IPS-NIHi7 (cell line): ENCODE measurements around the gene TMEM61.
A peak's percentile ranks its signal among the peaks of the same experiment; 100 is the strongest.
"Not testable (repeated sequence)": the region's sequence is repeated elsewhere in the genome, so short reads cannot be mapped to it uniquely, and the experiment has no call there.

ENCODE experiments used
- DNase-seq: peaks from one replicate; pipeline ENCODE4 v3.0.0; 2012; ENCODE audit warnings: mixed read lengths; ENCODE audit errors: extremely low spot score

Gene TMEM61

DNA sequence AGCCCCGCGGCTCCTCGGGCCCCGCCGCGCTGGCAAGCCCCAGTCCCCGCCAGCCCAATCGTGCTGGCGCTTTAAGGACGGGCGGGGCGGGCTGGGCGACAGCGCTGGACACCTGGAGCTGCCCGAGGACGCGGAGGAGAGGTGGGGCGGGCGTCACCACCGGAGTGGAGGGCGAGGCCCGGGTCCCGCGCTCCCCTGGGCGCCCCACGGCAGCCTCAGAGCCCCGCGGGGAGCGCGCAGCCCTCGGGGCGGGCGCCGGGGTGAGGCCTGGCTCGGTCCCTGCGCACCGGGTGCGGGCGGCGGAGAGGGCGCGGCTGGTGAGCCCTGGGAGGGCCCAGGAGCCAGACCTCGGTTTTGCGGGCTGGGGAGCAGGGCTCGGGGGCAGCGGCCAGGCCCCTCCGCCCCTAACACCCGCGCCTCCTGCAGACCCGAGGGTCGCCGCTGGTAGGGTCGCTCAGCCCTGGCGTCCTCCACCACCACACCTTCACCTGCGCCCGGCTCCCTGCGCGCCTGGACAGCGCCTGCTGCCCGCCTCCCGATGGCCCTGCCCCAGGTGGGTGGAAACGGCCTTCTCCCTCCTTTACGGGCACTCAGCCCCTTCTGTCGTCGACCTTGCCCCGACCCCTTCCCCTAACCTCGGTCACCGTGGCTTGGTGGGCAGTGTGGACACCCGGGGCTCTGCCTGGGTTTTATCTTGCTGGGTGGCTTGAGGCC, at the start of gene TMEM61:
TMEM61 (plus strand) TSS at position 101 of the 714 bp plus-strand sequence; CDS start at position 539, 438 bp downstream.
- DNase-seq, result no peak

DNA sequence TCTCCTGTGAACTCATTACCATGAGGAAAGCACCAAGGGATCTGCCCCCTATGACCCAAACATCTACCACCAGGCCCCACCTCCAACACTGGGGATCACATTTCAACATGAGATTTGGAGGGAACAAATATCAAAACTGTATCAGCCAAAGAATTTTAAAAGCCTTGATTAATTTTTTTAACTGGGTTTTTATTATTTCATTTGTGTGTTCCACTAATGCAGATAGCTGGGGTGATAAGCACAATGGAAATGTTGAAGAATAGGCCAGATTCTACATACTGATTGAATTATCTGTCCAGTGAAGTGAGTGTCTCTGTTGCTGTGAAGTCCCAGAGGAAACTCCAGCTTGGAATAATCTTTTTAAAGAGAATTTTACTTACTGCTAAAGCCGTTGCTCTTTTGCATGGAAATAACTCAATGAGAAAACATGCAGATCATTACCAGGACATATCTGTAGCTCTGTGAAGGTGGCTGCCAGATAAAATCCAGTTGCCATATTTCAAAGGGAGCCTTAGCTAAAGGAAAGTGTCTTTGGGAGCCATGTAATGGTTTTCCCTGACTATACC, 49.1 kb upstream of the TMEM61 start:
- DNase-seq, result no peak

DNA sequence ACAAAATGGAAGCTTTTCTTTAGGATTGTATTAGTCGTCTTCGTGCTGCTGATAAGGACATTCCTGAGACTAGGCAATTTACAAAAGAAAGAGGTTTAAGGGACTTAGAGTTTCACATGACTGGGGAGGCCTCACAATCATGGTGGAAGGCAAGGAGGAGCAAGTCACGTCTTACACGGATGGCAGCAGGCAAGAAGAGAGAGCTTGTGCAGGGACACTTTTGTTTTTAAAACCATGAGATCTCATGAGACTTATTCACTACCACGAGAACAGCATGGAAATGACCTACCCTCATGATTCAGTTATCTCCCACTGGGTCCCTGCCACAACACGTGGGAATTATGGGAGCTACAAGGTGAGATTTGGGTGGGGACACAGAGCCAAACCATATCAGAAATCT, 46.3 kb upstream of the TMEM61 start:
- not testable (repeated sequence) for DNase-seq

DNA sequence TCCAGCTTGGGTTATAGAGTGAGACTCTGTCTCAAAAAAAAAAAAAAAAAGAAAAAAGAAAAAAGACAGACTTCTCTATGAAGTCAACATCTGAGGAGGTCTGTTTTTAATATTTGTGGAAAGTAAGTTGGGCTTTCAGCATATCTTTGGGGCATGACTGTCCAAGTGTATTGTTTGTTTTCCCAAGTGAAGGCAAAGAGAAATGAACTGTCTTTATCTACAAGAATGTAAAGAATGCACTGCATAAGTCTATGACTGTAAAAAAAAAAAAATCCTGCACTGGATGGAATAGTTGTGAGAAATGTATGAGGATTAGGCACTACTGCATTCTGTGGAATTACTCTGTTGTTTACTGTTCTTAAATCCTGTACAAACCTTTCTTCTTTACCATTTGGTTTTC, 45.6 kb upstream of the TMEM61 start:
- DNase-seq, result no peak

DNA sequence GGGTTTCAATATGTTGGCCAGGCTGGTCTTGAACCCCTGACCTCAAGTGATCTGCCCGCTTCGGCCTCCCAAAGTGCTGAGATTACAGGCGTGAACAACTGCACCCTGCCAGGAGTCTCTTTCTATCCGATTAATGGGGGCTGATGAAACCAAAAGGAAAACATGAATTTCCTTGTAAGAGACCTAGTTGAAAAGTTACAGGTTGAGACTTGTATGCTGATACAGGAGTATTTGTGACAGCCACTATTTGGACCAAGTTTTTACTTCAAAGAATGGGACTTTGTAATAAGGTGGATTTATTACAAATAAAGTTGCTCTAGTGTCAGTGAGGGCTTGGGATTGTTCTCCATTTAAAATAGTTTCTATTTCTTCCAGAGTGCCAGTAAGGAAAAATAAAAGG, 43.6 kb upstream of the TMEM61 start:
- DNase-seq, result no peak

DNA sequence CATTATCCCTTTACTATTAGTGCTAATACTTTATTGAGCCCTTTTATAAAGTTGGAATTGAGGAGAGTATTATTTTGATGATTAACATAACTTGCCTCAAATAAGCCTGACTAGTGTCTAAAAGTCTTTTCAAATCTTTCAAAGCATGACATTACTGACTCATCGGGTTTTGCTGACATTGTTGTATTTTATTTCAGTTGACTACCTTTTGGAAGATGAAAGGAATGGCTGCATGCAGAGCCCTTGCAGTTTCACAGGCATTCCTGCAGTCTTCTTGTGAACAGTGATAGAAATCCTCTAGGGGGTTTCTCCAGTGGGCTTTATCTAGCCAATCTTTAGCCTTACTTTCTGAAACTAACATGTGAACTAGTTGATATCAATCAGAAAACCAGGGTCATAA, 43.0 kb upstream of the TMEM61 start:
- DNase-seq, result no peak

DNA sequence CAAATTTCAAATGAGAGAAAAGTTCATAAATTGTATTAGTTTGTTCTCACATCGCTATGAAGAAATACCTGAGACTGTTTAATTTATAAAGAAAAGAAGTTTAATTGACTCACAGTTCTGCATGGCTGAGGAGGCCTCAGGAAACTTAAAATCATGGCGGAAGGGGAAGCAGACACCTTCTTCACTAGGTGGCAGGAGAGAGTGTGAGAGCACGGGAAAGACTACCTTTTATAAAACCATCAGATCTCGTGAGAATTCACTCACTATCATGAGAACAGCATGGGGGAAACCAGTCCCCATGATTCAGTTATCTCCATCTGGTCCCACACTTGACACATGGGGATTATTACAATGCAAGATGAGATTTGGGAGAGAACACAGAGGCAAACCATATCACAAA, 41.5 kb upstream of the TMEM61 start:
- DNase-seq, result not testable (repeated sequence)

DNA sequence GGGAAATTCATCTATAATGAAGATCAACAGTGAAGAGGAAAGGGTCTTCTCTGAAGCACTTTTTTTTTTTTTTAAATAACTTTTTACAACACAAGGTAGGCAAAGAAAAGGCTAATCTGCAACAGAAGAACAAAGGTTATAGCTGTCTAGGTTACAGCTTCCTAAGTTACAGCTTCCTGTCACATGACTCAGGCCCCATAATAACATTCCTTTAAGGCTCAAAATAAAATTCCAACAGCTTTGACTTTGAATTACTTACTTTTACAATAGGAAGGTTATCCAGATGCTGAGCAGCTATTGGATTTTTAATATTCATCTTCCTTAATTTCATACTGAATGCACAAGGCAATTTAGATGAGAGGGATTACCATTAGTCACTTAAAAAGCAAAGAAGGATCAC, 40.4 kb upstream of the TMEM61 start:
- no peak for DNase-seq

DNA sequence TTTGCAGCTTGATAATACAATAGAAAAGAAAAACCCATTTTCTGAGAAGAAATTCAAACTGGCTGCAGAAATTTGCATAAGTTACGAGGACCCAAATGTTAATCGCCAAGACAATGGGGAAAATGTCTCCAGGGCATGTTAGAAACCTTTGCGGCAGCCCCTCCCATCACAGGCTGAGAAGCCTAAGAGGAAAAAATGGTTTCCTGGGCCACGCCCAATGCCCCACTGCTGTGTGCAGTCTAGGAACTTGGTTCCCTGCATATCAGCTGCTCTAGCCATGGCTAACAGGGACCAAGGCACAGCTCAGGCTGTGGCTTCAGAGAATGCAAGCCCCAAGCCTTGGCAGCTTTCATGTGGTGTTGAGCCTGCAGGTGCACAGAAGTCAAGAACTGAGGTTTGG, 37.5 kb upstream of the TMEM61 start:
- DNase-seq, result no peak

DNA sequence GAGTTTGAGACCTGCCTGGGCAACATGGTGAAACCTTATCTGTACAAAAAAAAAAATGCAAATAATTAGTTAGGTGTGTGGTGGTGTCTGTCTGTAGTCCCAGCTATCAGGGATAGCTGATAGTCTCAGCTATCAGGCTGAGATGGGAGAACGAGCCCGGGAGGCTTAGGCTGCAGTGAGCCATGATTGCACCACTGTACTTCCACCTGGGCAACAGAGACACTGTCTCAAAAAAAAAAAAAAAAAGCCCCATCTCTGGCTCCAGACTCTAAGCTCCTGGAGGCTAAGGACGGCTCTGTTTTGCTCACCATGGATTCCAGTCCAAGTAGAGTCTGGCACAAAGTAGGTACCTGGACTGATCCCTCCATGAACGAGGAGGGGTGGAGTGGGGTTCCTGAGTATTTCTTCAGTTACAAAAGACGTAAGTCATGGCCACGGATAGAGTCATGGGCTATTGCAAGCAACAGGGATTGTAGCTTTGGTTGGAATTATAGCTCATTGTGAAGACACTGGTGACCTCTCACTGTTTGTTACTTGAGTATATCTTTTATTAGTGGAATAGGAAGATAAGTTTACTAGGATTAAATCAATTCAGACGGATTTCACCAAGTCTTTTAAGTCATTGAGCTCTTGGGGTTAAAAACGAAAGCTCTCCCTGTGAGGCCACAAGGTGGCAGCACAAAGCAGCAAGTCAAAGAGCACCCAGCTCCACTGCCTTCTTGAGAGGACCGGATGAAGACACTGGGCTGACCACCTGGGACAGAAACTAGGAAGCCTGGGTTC, 35.6 kb upstream of the TMEM61 start:
- DNase-seq, result peak; percentile 88

DNA sequence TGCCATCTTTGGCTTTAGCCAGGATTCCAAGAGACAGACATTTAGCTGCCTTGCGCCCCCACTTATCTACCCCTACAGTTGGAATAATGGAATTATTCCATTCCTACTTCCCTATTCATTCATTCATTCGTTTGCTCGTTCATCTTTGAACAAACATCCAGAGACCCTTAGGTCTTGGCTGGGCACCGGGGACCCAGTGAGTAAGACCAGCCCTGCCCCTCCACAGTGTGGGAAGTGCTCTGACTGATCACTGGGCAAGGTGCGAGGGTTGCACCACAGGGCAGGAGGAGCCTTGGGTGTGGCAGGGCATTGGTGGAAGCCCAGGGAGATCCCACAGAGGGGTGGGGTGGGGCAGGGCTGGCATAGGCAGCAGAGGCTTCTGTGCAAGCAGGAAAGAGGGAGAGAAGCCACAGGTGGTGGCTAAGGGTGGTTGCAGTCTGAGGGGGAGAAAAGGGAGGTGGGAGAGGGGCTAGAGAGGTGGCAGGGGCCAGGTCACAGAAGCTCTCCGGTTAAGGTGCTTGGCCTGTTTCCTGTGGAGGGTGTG, 35.0 kb upstream of the TMEM61 start:
- DNase-seq, result no peak

DNA sequence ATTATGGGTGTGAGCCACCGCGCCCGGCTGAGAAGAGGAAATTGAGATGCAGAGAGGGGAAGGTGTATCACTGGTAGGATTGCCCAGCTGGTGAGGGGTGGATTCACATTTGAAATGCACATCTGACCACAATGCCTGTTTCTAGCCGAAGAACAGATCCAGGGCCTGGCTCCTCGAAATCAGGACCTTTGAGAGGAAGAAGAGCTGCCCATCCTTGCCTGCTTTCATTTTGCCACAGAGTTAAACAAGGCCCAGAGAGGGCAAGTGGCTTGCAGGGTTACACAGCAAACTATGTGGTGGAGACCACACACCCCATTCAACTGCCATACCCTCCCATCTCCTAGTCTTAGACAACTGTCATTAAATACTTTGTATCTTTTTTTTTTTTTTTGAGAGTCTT, 32.9 kb upstream of the TMEM61 start:
- no peak for DNase-seq

DNA sequence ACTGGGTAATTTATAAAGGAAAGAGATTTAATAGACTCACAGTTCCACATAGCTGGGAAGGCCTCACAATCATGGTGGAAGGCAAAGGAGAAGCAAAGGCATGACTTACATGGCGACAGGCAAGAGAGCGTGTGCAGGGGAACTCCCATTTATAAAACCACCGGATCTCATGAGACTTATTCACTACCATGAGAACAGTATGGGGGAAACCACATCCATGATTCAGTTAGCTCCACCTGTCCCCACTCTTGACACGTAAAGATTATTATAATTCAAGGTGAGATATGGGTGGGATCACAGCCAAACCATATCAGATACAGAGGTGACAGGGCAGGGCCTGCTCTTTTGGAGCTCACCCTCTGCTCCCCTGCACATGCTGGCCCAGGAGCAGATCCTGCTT, 31.4 kb upstream of the TMEM61 start:
- no peak for DNase-seq

DNA sequence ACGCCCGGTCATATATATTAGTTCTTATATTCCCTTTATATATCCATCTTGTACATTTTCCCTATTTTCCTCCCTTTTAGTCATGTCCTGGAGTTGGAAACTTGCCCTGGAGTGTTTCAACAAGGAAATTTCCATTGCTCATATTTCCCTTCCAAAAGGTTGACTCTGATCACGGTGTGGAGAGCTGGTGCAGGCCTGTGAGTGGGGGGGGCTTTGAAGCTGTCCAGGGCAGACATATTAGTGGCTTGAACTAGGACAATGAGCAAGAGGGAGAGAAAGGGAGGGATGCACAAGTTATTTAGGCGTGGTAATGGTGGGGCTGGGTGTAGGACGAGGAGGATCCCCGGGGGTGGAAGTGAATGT, 30.4 kb upstream of the TMEM61 start:
- no peak for DNase-seq

DNA sequence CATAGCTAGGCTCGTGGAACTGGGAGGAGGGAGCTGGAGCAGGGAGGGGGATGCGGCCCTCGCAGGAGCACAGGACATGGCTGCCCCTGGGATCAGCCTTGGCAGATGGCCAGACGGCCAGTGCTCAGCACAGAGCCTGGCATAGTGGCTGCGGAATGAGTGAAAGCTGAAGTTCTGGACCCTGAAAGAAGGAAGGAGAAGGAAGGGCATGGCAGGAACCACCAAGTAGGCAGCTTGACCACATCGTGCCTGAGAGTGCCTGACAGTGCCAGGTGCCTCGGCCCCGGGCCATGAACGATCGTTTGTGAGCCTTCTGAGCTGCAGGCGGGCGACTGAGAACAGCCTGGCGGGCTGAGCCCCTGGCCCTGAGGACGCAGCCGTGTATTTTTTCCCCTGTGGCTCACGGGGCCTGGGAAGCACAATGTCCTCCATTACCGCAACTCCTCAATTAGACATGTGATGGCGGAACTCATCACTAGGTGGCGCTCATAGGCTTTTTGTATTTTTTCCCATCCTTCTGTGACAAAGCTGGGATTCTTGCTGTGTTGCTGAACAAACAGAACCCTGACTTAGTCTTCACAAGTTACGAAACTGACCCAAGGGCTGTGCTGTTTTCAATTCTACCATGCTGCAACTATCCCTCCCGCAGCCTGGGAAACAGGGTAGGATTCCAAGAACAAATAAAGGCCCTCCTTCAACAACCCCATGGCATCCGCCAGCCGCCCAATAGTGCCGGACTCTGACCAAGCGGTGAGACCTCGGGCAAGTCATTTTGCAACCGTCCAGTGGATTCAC, 29.9 kb upstream of the TMEM61 start:
- DNase-seq, result peak; percentile 83

DNA sequence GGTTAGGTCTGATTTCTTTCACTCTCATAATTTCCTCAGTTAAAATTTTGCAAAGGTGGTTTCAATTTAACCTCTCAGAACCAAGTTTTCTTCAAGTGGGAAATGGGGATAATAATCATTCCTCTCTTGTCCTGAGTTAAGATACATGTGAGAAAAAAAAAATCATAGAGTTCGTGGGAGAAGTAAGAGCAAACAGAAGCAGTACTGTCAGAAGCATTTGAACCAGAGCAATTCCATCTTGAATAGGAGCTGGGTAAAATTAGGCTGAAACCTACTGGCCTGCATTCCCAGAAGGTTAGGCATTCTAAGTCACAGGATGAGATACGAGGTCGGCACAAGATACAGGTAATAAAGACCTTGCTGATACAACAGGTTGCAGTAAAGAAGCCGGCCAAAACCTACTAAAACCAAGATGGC, 28.6 kb upstream of the TMEM61 start:
- DNase-seq, result no peak

DNA sequence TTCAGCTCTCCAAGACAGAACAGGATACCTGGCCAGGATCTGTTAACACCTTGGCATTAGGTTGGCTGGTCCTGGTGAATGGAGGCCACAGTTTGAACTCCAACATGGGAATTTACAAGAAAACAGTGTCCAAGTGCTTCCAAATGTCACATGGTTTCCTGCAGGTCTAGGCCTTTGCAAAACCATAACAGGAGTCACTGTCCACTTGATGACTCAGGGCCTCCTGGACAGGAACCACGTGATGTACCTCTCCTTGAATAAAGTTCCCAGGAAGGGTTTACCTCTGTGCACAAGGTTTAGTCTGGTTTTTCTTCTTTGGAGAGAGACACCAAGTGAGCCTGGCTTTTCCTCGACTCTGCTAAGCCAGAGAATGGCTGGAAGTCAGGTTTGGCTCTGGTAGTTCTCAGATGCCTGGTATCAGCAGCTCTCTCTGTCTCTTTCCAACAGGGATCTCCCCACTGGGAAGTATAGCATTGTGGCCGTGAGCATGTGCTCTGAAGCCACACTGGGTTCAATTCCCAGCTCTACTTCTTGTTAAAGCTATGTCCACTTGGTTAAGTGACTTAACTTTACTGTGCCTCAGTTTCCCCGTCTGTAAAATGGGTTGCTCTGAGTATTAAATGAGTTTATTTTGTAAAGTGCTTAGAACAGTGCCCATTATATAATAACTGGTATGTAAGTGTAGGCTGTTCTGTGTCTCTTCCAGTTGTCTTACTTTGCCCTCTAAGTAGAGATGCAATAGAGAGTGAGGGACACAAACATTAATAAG, 27.3 kb upstream of the TMEM61 start:
- DNase-seq, result no peak

DNA sequence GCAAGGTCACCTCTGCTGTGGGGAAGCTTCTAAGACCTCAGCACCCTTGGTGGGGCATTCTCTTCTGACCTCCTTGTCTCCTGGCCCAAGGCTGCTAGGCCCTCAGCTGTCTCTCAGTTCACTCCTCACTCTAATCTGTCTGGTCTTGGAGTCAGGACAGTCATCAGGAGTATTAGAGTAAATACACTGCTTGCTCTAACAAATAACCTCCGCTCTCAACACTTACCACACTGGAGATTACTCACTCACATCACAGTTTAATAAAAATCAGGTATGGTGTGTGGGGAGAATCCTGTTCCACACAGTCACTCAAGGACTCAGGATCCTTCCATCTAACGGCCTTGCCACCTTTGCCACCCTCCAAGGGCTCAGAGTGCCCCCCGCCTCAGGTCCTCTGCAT, 26.6 kb upstream of the TMEM61 start:
- no peak for DNase-seq

DNA sequence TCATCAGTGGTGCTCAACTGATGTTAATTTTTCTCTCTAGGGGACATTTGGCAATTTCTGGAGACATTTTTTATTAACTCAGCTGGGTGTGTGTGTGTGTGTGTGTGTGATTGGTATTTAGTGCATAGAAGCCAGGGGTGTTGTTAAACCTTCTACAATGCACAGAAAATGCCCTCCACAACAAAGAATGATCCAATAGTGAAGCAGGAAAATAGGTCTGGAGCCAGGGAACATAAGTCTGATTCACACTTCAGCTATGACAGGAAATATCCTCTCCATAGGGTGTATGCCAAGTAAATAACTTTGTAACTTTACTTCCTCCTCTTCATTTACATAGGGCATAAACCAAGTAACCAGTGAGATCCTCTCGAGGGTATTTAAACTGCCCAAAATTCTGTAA, 25.1 kb upstream of the TMEM61 start:
- no peak for DNase-seq

DNA sequence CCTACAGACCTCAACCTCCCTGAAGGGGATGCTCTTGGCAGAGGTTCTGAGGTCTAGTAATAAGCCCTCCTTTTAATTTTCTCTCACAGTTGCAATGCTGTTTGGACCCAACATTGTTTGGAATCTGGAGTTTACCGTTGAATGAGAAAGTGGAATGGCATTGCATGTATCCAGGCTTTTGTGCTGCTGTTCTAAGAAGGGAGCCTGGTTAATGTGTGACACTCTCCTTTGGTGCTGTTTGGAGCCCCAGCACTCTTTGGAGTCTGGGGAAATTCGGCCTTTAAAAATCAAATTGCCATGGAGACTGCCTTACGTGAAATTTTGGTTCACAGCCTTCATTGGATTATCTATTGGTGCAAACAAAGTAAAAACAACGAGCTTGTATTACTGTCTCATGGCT, 23.7 kb upstream of the TMEM61 start:
- no peak for DNase-seq

DNA sequence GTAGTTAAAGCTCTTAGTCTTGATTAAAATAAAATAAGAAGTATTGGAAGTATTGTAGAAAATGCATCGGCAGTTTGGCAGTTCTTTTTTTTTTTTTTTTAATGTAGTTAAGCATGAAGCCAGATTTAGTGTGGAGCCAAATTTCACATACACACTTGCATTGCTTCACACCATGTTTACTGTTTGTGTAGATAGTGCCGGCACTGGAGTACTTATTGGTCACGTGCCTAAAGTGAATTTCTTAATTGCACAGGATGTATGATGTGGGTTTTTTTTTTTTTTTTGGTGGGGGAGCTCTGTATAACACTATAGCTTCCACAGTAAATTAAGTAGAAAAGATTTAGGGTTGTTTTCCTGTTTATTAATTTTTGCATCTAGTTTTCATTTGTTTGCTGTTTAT, 21.2 kb upstream of the TMEM61 start:
- no peak for DNase-seq
